Left ventricle myocardium superior (tissue), 1 donor: ENCODE data around the gene SYT2. TPM values are rescaled to one million over a fixed set of nuclear protein-coding genes. Genes with fewer than 3 reads are reported as not detected.
A peak's percentile ranks its signal among the peaks of the same experiment; 100 is the strongest.
"Not testable (repeated sequence)": the region's sequence is repeated elsewhere in the genome, so short reads cannot be mapped to it uniquely, and the experiment has no call there.

Experiments used
- ATAC-seq: fragments of 200-7000 bp; cut with Tn5 transposase; one replicate; pipeline ENCODE4 v1.9.1; 2020; ENCODE audit warnings: mild to moderate bottlenecking, moderate library complexity
- DNase-seq: peaks from one replicate; pipeline ENCODE4 v3.0.0-alpha.2; 2020
- intact Hi-C: fragments of 100-400 bp; cut with micrococcal nuclease; formaldehyde crosslinking; loops from one replicate; pipeline ENCODE4 v1.11.0; 2022
- total RNA-seq: library from RNA; stranded (reverse); fragmentation: NEBNext Ultra II Directional; extraction: Animal tissue kit (Norgen Biotek cat#: 25700); gene quantifications from one replicate; pipeline ENCODE4 v1.2.1, GENCODE V29; 2021
- donor health status: DM: no; HTN: yes; CAD: no; lungs with severe emphysema.

SYT2 gene
- total RNA-seq, 1 donor from 2014 or later: not detected

GRCh38 chr1:202544766-202545449, 165.3 kb downstream of the SYT2 start:
- intact Hi-C loops: not testable (repeated sequence)

DNA sequence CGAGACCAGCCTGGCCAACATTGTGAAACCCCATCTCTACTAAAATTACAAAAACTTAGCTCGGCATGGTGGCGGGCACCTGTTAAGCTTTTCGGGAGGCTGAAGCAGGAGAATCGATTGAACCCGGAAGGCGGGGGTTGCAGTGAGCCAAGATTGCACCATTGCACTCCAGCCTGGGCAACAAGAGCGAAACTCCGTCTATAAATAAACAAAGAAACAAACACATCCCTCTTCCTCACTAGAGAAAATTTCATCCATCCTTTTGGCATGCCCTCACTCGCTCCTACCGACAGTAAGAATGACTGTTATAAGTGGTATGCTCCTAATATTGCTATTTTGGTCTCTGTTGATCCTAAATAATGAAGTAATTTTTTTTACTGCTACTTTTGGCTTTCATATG, 166.7 kb downstream of the SYT2 start:
- peak; percentile 43 for ATAC-seq
- DNase-seq, intact Hi-C loops: not testable (repeated sequence)

More at GRCh38 chr1:202544766-202545449, 165.3 kb downstream of the SYT2 start:
- not testable (repeated sequence) for DNase-seq, ATAC-seq

DNA sequence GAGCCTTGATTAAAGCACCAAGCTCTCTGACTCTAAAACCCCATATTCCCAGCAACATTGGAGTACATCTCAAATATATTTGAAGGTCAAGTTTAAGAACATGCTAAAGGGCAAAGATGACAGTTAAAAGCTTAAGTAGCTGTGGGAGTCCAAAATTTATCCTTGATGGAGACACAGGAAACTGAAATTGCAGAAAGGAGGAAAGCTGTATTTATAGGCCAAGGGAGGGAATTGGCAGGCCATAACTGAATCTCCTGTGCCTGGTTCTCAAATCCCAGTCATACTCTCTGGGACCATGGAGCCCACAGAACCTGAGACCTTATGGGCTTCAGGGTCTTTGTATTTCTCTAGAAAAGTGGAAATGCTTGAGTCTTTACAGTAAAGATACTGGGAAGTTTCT, 167.8 kb downstream of the SYT2 start:
- ATAC-seq, intact Hi-C loops, DNase-seq: not testable (repeated sequence)

DNA sequence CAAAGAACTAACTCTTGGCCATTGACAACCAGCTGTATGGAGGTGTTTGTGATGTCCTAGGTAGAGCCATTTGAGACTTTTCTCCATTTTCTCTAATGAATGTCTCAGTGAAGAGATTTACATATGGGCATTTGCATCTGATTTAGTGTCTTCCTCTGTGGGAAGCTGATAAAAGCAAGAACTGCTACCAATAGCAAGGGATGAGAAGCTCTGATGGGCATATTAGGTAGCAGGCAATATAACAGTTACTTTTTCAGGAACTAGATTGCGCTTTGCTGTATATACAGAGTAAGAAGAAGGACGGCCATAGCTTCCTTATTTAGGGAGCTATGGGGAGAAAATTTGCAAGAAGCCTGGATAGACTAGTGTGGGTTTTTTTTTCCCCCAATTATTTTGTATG, 169.4 kb downstream of the SYT2 start:
- DNase-seq, ATAC-seq, intact Hi-C loops: not testable (repeated sequence)

Other genes with a start within 250 kb of the SYT2 start
- 14.6 TPM for gene KDM5B, start 98.0 kb upstream of the SYT2 start, total RNA-seq
- gene PCAT6, start 100.5 kb upstream of the SYT2 start, total RNA-seq: 0.79 TPM
- 4.7 TPM for gene RABIF, start 178.7 kb upstream of the SYT2 start, total RNA-seq
- gene KLHL12, start 216.8 kb upstream of the SYT2 start, total RNA-seq: 18.8 TPM
- 88.1 TPM for gene ADIPOR1, start 247.9 kb upstream of the SYT2 start, total RNA-seq